ENCODE measurements around the gene KANSL1. TPM values are rescaled to one million over a fixed set of nuclear protein-coding genes. Genes with fewer than 3 reads are reported as not detected.

Gene KANSL1
- total and polyA plus RNA-seq, 2 experiments from 2014 or later = 49.0 to 206 TPM

GRCh38 chr17:45984368-45984767 is 208.9 kb downstream of the KANSL1 start:
- Histone ChIP-seq H3F3A (replicated peaks; ENCODE audit: low read depth) (no peaks in the 10 kb centered on the region), H3K4me3 (no peak overlapping the region), H3K4me2 (no peak overlapping the region), H3K27ac (ENCODE audit: low read depth) (no peak overlapping the region), H3K36me3 (ENCODE audit: insufficient read depth) (no peaks in the 10 kb centered on the region), H2AFZ (no peak overlapping the region), H3K4me1 (ENCODE audit: insufficient read depth) (no peaks in the 10 kb centered on the region), H3K79me2 (replicated peaks; ENCODE audit: insufficient read depth) (no peaks in the 10 kb centered on the region), H3K27me3 (ENCODE audit: insufficient read depth) (no peaks in the 10 kb centered on the region), H4K20me1 (replicated peaks; ENCODE audit: insufficient read depth) (no peaks in the 10 kb centered on the region), H3K9me2 (ENCODE audit: insufficient read depth) (no peaks in the 10 kb centered on the region)
- TF ChIP-seq CREB1 (CRISPR knock-in tag; IDR thresholded peaks at IDR 0.05; ENCODE audit: low read depth) = no peak
- TF ChIP-seq CTCF (conservative IDR thresholded peaks at IDR 0.05; ENCODE audit: low read depth in 2 of 2) = no peak
- TF ChIP-seq EZH2phosphoT487 (IDR thresholded peaks at IDR 0.05; ENCODE audit: unreplicated experiment) = no peak
- Mint-ChIP-seq H3K27ac (no peak overlapping the region), H3K9me3 (no peaks in the 10 kb centered on the region), H3K4me3 (no peak overlapping the region), H3K36me3 (ENCODE audit: low read depth) (no peaks in the 10 kb centered on the region), H3K4me1 (peaks cover 3% of the 10 kb centered on the region; the same call in 2 of the 3 replicates), H3K27me3 (ENCODE audit: insufficient read depth, low read depth, poor library complexity) (peaks cover 3% of the 10 kb centered on the region)
- no peak for DNase-seq (ENCODE audit: low spot score)
- ATAC-seq = no peak

GRCh38 chr17:45983614-45984310 is 209.5 kb downstream of the KANSL1 start:
- TF ChIP-seq NANOG (IDR thresholded peaks at IDR 0.05; ENCODE audit: borderline replicate concordance) (no peak), ZNF114 (CRISPR knock-in tag; IDR thresholded peaks at IDR 0.05) (no peak), ZNF331 (CRISPR knock-in tag; IDR thresholded peaks at IDR 0.05; ENCODE audit: low read depth) (no peak), JUNB (IDR thresholded peaks at IDR 0.05; ENCODE audit: unreplicated experiment) (no peak), EZH2 (IDR thresholded peaks at IDR 0.05; ENCODE audit: low read depth, unreplicated experiment) (no peak)
- H3K4me1 ChIP-seq (ENCODE audit: insufficient read depth) = no peaks in the 10 kb centered on the region
- H3K36me3 ChIP-seq (ENCODE audit: insufficient read depth) = no peaks in the 10 kb centered on the region
- peaks cover 3% of the 10 kb centered on the region; the same call in 2 of the 3 replicates for H3K4me1 Mint-ChIP-seq
- no peaks in the 10 kb centered on the region for H3K9me3 Mint-ChIP-seq
- DNase-seq (ENCODE audit: low spot score) (no peak), ATAC-seq (peak; percentile 31)
- no peaks in the 10 kb centered on the region for H3K36me3 Mint-ChIP-seq (ENCODE audit: low read depth)
- no peak overlapping the region for H3K4me2 ChIP-seq
- peak overlapping the region; percentile 63; the same call in 1 of the 2 replicates for H2AFZ ChIP-seq
- no peaks in the 10 kb centered on the region for H4K20me1 ChIP-seq (replicated peaks; ENCODE audit: insufficient read depth)
- H3F3A ChIP-seq (replicated peaks; ENCODE audit: low read depth) = no peaks in the 10 kb centered on the region
- no peaks in the 10 kb centered on the region for H3K27me3 ChIP-seq (ENCODE audit: insufficient read depth)
- peaks cover 1% of the 10 kb centered on the region for H3K27me3 Mint-ChIP-seq (ENCODE audit: insufficient read depth, low read depth, poor library complexity)
- no peak overlapping the region for H3K4me3 ChIP-seq
- H3K4me3 Mint-ChIP-seq = no peak overlapping the region
- H3K9me2 ChIP-seq (ENCODE audit: insufficient read depth) = no peaks in the 10 kb centered on the region
- no peak overlapping the region for H3K27ac Mint-ChIP-seq
- no peaks in the 10 kb centered on the region for H3K79me2 ChIP-seq (replicated peaks; ENCODE audit: insufficient read depth)
- no peak overlapping the region for H3K27ac ChIP-seq (ENCODE audit: low read depth)
